Measurements from ENCODE around the gene MATK.

MATK gene

DNA sequence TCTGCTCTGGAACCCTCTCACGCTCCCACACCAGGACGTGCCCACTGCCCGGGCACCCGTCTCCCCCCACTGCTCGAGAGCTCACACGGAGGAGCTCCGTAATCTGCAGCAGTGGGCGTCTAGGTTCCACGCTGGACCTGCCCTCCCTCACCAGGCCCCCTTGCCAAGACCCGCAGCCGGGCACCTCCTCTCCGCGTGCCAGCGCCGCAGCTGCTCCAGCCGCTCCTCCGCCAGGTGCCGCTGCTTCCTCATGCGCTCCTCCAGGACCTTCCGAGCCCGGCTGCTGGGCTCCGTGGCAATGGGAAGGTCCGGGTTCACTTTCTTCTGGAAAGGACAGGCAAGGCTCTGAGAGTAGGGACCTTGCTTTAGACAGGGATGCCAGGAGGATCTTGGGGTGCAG lies 35.0 kb upstream of the MATK start:
- TF ChIP-seq CEBPB (IDR thresholded peaks at IDR 0.05) = no peak
- no peak for TF ChIP-seq NFIC (IDR thresholded peaks at IDR 0.05)
- peak; percentile 54; the same call in 1 of the 2 replicates for TF ChIP-seq RAD21 (IDR thresholded peaks at IDR 0.05; ENCODE audit: low read depth)

DNA sequence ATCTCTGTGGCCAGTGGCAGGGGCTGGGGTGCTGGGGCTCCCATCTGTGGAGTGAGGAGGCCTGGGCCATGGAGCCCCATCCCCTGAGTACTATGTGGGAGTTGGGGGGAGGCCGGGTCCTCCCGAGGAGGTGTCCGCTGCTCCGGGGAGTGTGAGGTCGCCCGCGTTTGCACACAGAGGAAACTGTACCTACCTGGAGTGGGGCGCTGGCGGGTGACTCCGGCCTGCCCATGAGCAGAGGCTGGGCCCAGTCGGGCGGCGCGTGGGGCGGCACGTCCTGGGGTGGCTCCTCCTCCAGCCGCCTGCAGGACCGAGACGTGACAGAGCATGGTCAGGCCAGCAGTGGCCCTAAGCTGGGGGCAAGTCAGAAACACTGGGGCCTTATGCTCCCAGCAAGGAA lies 33.8 kb upstream of the MATK start:
- TF ChIP-seq EGR1 (IDR thresholded peaks at IDR 0.05) = no peak
- TF ChIP-seq NFIC (IDR thresholded peaks at IDR 0.05) = no peak
- TF ChIP-seq RAD21 (IDR thresholded peaks at IDR 0.05; ENCODE audit: low read depth) = no peak
- TF ChIP-seq FOXM1 (IDR thresholded peaks at IDR 0.05; ENCODE audit: borderline replicate concordance, low read depth) = no peak
- no peak for TF ChIP-seq CREB1 (IDR thresholded peaks at IDR 0.05; ENCODE audit: low read depth)
- no peak for TF ChIP-seq EP300 (IDR thresholded peaks at IDR 0.05; ENCODE audit: borderline replicate concordance)
- TF ChIP-seq TEAD4 (IDR thresholded peaks at IDR 0.05) = no peak
- no peak for TF ChIP-seq YY1 (IDR thresholded peaks at IDR 0.05; ENCODE audit: low read depth)
- TF ChIP-seq, protein P1, sequence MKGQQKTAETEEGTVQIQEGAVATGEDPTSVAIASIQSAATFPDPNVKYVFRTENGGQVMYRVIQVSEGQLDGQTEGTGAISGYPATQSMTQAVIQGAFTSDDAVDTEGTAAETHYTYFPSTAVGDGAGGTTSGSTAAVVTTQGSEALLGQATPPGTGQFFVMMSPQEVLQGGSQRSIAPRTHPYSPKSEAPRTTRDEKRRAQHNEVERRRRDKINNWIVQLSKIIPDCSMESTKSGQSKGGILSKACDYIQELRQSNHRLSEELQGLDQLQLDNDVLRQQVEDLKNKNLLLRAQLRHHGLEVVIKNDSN (IDR thresholded peaks at IDR 0.05) = no peak
- no peak for TF ChIP-seq TCF12 (IDR thresholded peaks at IDR 0.05; ENCODE audit: low read depth)
- TF ChIP-seq ZBTB7A (IDR thresholded peaks at IDR 0.05; ENCODE audit: low read depth) = no peak
- no peak for TF ChIP-seq TAF1 (IDR thresholded peaks at IDR 0.05; ENCODE audit: low read depth)

DNA sequence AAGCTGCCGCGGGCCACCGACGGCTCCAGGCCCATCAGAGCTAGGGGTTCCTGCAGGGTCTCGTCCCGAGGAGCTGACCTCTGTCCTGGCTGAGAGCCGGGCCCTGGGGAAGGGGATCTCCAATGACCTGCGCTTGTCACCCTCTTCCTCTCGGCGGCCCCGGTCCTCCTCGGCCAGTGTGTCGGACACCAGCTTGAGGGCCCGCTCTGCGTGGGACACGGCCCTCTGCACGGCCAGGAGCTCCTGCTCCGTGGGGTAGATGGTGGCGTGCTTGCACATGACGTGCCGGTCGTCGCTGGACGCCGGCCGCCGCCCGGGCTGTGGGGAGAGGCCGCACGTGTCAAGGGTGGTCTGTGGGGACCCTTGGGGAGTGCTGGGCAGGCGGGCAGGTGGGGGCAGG lies 32.7 kb upstream of the MATK start:
- no peak for TF ChIP-seq CEBPB (IDR thresholded peaks at IDR 0.05)
- no peak for TF ChIP-seq EGR1 (IDR thresholded peaks at IDR 0.05)
- TF ChIP-seq TEAD4 (IDR thresholded peaks at IDR 0.05) = no peak
- no peak for TF ChIP-seq EP300 (IDR thresholded peaks at IDR 0.05; ENCODE audit: borderline replicate concordance)
- no peak for TF ChIP-seq FOXM1 (IDR thresholded peaks at IDR 0.05; ENCODE audit: borderline replicate concordance, low read depth)
- TF ChIP-seq, protein P2, sequence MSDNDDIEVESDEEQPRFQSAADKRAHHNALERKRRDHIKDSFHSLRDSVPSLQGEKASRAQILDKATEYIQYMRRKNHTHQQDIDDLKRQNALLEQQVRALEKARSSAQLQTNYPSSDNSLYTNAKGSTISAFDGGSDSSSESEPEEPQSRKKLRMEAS (IDR thresholded peaks at IDR 0.05) = no peak
- TF ChIP-seq, protein P3, sequence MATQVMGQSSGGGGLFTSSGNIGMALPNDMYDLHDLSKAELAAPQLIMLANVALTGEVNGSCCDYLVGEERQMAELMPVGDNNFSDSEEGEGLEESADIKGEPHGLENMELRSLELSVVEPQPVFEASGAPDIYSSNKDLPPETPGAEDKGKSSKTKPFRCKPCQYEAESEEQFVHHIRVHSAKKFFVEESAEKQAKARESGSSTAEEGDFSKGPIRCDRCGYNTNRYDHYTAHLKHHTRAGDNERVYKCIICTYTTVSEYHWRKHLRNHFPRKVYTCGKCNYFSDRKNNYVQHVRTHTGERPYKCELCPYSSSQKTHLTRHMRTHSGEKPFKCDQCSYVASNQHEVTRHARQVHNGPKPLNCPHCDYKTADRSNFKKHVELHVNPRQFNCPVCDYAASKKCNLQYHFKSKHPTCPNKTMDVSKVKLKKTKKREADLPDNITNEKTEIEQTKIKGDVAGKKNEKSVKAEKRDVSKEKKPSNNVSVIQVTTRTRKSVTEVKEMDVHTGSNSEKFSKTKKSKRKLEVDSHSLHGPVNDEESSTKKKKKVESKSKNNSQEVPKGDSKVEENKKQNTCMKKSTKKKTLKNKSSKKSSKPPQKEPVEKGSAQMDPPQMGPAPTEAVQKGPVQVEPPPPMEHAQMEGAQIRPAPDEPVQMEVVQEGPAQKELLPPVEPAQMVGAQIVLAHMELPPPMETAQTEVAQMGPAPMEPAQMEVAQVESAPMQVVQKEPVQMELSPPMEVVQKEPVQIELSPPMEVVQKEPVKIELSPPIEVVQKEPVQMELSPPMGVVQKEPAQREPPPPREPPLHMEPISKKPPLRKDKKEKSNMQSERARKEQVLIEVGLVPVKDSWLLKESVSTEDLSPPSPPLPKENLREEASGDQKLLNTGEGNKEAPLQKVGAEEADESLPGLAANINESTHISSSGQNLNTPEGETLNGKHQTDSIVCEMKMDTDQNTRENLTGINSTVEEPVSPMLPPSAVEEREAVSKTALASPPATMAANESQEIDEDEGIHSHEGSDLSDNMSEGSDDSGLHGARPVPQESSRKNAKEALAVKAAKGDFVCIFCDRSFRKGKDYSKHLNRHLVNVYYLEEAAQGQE (IDR thresholded peaks at IDR 0.05; ENCODE audit: low read depth) = no peak
- TF ChIP-seq, protein P1 (IDR thresholded peaks at IDR 0.05) = no peak
- no peak for TF ChIP-seq TCF12 (IDR thresholded peaks at IDR 0.05; ENCODE audit: low read depth)
- no peak for TF ChIP-seq YY1 (IDR thresholded peaks at IDR 0.05; ENCODE audit: low read depth)
- no peak for TF ChIP-seq TAF1 (IDR thresholded peaks at IDR 0.05; ENCODE audit: low read depth)
- no peak for TF ChIP-seq ZBTB7A (IDR thresholded peaks at IDR 0.05; ENCODE audit: low read depth)
- no peak for TF ChIP-seq RAD21 (IDR thresholded peaks at IDR 0.05; ENCODE audit: low read depth)
- no peak for TF ChIP-seq CREB1 (IDR thresholded peaks at IDR 0.05; ENCODE audit: low read depth)

DNA sequence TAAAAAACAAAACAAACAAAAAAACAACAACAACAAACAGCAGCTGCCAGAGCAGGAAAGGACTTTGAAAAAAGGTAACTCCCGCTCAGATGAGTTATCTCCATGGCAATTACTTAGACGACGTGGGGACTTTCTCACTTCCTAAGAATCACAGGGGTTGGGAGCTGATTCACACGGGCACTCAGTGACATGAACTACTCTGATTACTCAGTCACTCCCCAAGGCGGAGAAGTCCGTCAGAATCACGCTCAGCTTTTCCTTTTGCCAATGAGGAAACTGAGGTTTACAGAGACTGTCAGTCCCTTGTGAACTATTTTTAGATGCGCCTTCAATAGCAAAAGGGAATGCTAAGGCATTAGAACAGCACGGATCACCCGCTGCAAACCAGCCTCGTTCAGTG lies 32.3 kb upstream of the MATK start:
- TF ChIP-seq EP300 (IDR thresholded peaks at IDR 0.05; ENCODE audit: borderline replicate concordance) (no peak), ZBTB7A (IDR thresholded peaks at IDR 0.05; ENCODE audit: low read depth) (no peak), YY1 (IDR thresholded peaks at IDR 0.05; ENCODE audit: low read depth) (no peak), FOXM1 (IDR thresholded peaks at IDR 0.05; ENCODE audit: borderline replicate concordance, low read depth) (no peak), CEBPB (IDR thresholded peaks at IDR 0.05) (no peak), EGR1 (IDR thresholded peaks at IDR 0.05) (no peak), TAF1 (IDR thresholded peaks at IDR 0.05; ENCODE audit: low read depth) (no peak), RAD21 (IDR thresholded peaks at IDR 0.05; ENCODE audit: low read depth) (no peak)
- TF ChIP-seq, protein P2 (IDR thresholded peaks at IDR 0.05) = no peak
- TF ChIP-seq, protein P3 (IDR thresholded peaks at IDR 0.05; ENCODE audit: low read depth) = no peak

DNA sequence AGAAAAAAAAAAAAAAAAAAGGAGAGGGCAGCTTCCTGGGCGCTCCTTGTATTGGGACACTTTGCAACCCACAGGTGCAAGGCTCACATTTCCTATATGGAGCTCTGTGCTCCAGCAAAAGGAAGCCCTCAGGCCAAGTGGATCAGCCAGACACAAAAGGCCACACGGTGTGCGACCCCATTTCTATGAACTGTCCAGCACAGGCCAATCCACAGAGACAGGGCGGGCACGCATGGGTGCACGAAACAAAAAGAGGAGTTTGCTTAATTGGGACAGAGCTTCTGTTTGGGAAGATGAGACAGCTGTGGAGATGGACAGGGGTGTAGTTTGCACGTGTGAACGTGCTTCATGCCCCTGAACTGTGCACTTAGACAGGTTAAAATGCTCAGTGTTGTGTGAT lies 31.6 kb upstream of the MATK start:
- TF ChIP-seq CREB1 (IDR thresholded peaks at IDR 0.05; ENCODE audit: low read depth) (no peak), NFIC (IDR thresholded peaks at IDR 0.05) (no peak), ZBTB7A (IDR thresholded peaks at IDR 0.05; ENCODE audit: low read depth) (no peak)

DNA sequence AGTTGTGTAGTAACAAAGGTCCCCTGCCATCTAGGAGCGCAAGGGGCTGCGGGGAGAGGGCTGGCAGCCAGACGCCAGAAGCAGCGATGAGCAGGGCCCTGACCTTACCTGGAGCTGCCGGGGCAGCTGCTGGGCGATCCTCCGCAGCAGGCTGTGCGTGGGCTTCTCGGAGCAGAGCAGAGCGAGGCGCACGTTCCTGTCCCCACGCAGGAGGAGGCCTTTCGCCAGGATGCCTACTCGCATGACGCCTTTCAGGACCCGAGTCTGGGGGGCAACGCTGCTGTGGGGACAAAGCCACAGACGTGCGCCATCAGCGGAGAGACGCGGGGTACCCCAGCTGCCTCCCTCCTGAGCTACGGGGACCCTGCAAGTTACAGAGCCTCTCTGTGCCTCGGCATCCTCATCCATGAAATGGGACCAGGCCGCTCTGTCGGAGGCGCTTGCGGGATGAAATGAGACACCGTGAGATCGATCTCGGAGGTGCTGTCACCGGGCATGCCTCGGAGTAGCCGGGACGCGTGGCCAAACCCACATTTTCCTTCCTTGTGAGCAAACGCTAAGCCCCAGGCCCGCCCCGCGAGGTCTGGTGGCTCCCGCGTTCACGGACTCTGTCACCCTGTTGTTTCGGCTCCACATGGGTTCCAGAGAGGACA lies 30.5 kb upstream of the MATK start:
- TF ChIP-seq, protein P3 (IDR thresholded peaks at IDR 0.05; ENCODE audit: low read depth) = no peak
- no peak for TF ChIP-seq RAD21 (IDR thresholded peaks at IDR 0.05; ENCODE audit: low read depth)
